Mucosa of stomach (tissue), 1 donor: ENCODE measurements around the gene PCBP2.

Source experiments
- H3K27me3 ChIP-seq: one replicate; pipeline ENCODE4 v1.7.0; 2013; ENCODE audit warnings: mild to moderate bottlenecking, low read length; ENCODE audit not compliant: control insufficient read depth, insufficient read depth
- H3K36me3 ChIP-seq: one replicate; pipeline ENCODE4 v1.7.0; 2013; ENCODE audit warnings: low read length; ENCODE audit not compliant: control insufficient read depth, insufficient read depth
- H3K4me1 ChIP-seq: one replicate; pipeline ENCODE4 v1.7.0; 2013; ENCODE audit warnings: mild to moderate bottlenecking, low read length; ENCODE audit not compliant: control insufficient read depth, insufficient read depth
- H3K4me3 ChIP-seq: one replicate; pipeline ENCODE4 v1.7.0; 2013; ENCODE audit warnings: low read length
- H3K9ac ChIP-seq: one replicate; pipeline ENCODE4 v1.7.0; 2013; ENCODE audit warnings: mild to moderate bottlenecking, low read length, moderate library complexity
- H3K9me3 ChIP-seq: one replicate; pipeline ENCODE4 v1.7.0; 2013; ENCODE audit warnings: mild to moderate bottlenecking, low read length, moderate library complexity; ENCODE audit not compliant: control insufficient read depth
- donor health status: Pancreatic carcinoma.

Gene PCBP2

GRCh38 chr12:53492830-53493609 is 41.1 kb downstream of the PCBP2 start:
- H3K4me1 ChIP-seq = peaks cover 15% of the 10 kb centered on the region
- H3K36me3 ChIP-seq = no peaks in the 10 kb centered on the region
- H3K27me3 ChIP-seq = no peaks in the 10 kb centered on the region
- H3K4me3 ChIP-seq = peak overlapping the region; percentile 32
- no peaks in the 10 kb centered on the region for H3K9me3 ChIP-seq
- H3K9ac ChIP-seq = peak overlapping the region; percentile 75

- peaks cover 20% of the 10 kb centered on the region for H3K4me1 ChIP-seq
- H3K36me3 ChIP-seq = no peaks in the 10 kb centered on the region
- no peaks in the 10 kb centered on the region for H3K27me3 ChIP-seq
- H3K4me3 ChIP-seq = peak overlapping the region; percentile 32
- H3K9me3 ChIP-seq = no peaks in the 10 kb centered on the region
- H3K9ac ChIP-seq = peak overlapping the region; percentile 75
Observed at GRCh38 chr12:53493610-53494391, 41.9 kb downstream of the PCBP2 start.

- H3K4me3 ChIP-seq = no peak overlapping the region
- no peak overlapping the region for H3K9ac ChIP-seq
- no peaks in the 10 kb centered on the region for H3K36me3 ChIP-seq
- H3K9me3 ChIP-seq = no peaks in the 10 kb centered on the region
- H3K27me3 ChIP-seq = no peaks in the 10 kb centered on the region
- H3K4me1 ChIP-seq = peaks cover 30% of the 10 kb centered on the region
Observed at GRCh38 chr12:53495903-53496751, 44.2 kb downstream of the PCBP2 start.

- no peak overlapping the region for H3K4me3 ChIP-seq
- no peaks in the 10 kb centered on the region for H3K36me3 ChIP-seq
- no peaks in the 10 kb centered on the region for H3K27me3 ChIP-seq
- peaks cover 33% of the 10 kb centered on the region for H3K4me1 ChIP-seq
- no peak overlapping the region for H3K9ac ChIP-seq
- no peaks in the 10 kb centered on the region for H3K9me3 ChIP-seq
Observed at GRCh38 chr12:53496752-53497032, 44.8 kb downstream of the PCBP2 start.

GRCh38 chr12:53497461-53497860 is 45.6 kb downstream of the PCBP2 start:
- Histone ChIP-seq H3K36me3 (no peaks in the 10 kb centered on the region), H3K9me3 (no peaks in the 10 kb centered on the region), H3K4me1 (peaks cover 39% of the 10 kb centered on the region), H3K27me3 (no peaks in the 10 kb centered on the region), H3K9ac (no peak overlapping the region), H3K4me3 (no peak overlapping the region)

- peaks cover 39% of the 10 kb centered on the region for H3K4me1 ChIP-seq
- no peak overlapping the region for H3K4me3 ChIP-seq
- H3K9me3 ChIP-seq = no peaks in the 10 kb centered on the region
- H3K27me3 ChIP-seq = no peaks in the 10 kb centered on the region
- H3K9ac ChIP-seq = peak overlapping the region; percentile 29
- no peaks in the 10 kb centered on the region for H3K36me3 ChIP-seq
Observed at GRCh38 chr12:53498235-53498630, 46.3 kb downstream of the PCBP2 start.

- peaks cover 30% of the 10 kb centered on the region for H3K4me1 ChIP-seq
- peak within 1 kb of the TSS; percentile 81 for H3K9ac ChIP-seq
- no peaks in the 10 kb centered on the region for H3K36me3 ChIP-seq
- H3K27me3 ChIP-seq = no peaks in the 10 kb centered on the region
- peak within 1 kb of the TSS; percentile 68 for H3K4me3 ChIP-seq
- no peaks in the 10 kb centered on the region for H3K9me3 ChIP-seq
Observed at GRCh38 chr12:53499266-53500141, 47.6 kb downstream of the PCBP2 start, which contains the start of gene MAP3K12. Gene MAP3K12, minus strand, starts transcription at chr12:53499458. Its CDS starts 12,067 bp downstream, at chr12:53487391.

GRCh38 chr12:53500142-53500775 is 48.4 kb downstream of the PCBP2 start:
- Histone ChIP-seq H3K4me1 (peaks cover 30% of the 10 kb centered on the region), H3K9me3 (no peaks in the 10 kb centered on the region), H3K9ac (peak overlapping the region; percentile 81), H3K27me3 (no peaks in the 10 kb centered on the region), H3K36me3 (no peaks in the 10 kb centered on the region), H3K4me3 (peak overlapping the region; percentile 68)

GRCh38 chr12:53500776-53501614 is 49.1 kb downstream of the PCBP2 start, which contains the start of gene TARBP2:
Gene TARBP2, plus strand, starts transcription at chr12:53501283. Its CDS starts 126 bp downstream, at chr12:53501409.
- H3K27me3 ChIP-seq = no peaks in the 10 kb centered on the region
- H3K9ac ChIP-seq = peak within 1 kb of the TSS; percentile 81
- H3K4me1 ChIP-seq = peaks cover 28% of the 10 kb centered on the region
- H3K4me3 ChIP-seq = peak within 1 kb of the TSS; percentile 68
- H3K36me3 ChIP-seq = no peaks in the 10 kb centered on the region
- no peaks in the 10 kb centered on the region for H3K9me3 ChIP-seq

- H3K9ac ChIP-seq = peak overlapping the region; percentile 81
- H3K9me3 ChIP-seq = no peaks in the 10 kb centered on the region
- no peaks in the 10 kb centered on the region for H3K36me3 ChIP-seq
- peak overlapping the region; percentile 68 for H3K4me3 ChIP-seq
- peaks cover 25% of the 10 kb centered on the region for H3K4me1 ChIP-seq
- H3K27me3 ChIP-seq = no peaks in the 10 kb centered on the region
Observed at GRCh38 chr12:53501615-53502181, 49.8 kb downstream of the PCBP2 start.
